Liver (tissue), 9 donors: ENCODE data around the gene MEGF11. TPM values are rescaled to one million over a fixed set of nuclear protein-coding genes. Genes with fewer than 3 reads are reported as not detected.

Experiments used
- DNase-seq: peaks from one replicate; pipeline ENCODE4 v3.0.0-alpha.2; 2017; ENCODE audit warnings: low spot score
- H3K27ac ChIP-seq, 2 donors: one replicate each; pipeline ENCODE4 v1.7.0; 2013; ENCODE audit warnings: inconsistent platforms in 2 of 2, low read length in 2 of 2, control low read depth in 1 of 2, low read depth in 1 of 2, mild to moderate bottlenecking in 1 of 2
- H3K27me3 ChIP-seq, 4 donors: one replicate each; pipeline versions ENCODE4 v1.6.1 to v1.7.0; 2013; ENCODE audit warnings: low read length in 3 of 4, inconsistent platforms in 1 of 4, mild to moderate bottlenecking in 1 of 4, moderate library complexity in 1 of 4; ENCODE audit not compliant: control insufficient read depth in 4 of 4, insufficient read depth in 4 of 4
- H3K36me3 ChIP-seq, 4 donors: one replicate each; pipeline versions ENCODE4 v1.6.1 to v1.7.0; 2013; ENCODE audit warnings: low read length in 3 of 4, mild to moderate bottlenecking in 3 of 4, low read depth in 1 of 4, moderate library complexity in 1 of 4; ENCODE audit not compliant: control insufficient read depth in 4 of 4, insufficient read depth in 3 of 4
- H3K4me1 ChIP-seq, 4 donors: one replicate each; pipeline versions ENCODE4 v1.6.1 to v1.7.0; 2013; ENCODE audit warnings: low read length in 3 of 4, mild to moderate bottlenecking in 3 of 4, moderate library complexity in 1 of 4; ENCODE audit not compliant: control insufficient read depth in 4 of 4, insufficient read depth in 4 of 4
- H3K4me3 ChIP-seq, 3 donors: one replicate each; pipeline versions ENCODE4 v1.6.1 to v1.7.0; 2013; ENCODE audit warnings: low read length in 3 of 3, control low read depth in 1 of 3, low read depth in 1 of 3, mild to moderate bottlenecking in 1 of 3
- H3K9ac ChIP-seq, 2 donors: one replicate each; pipeline ENCODE4 v1.7.0; 2013; ENCODE audit warnings: low read length in 2 of 2, mild to moderate bottlenecking in 2 of 2, moderate library complexity in 2 of 2, control low read depth in 1 of 2, low read depth in 1 of 2
- H3K9me3 ChIP-seq, 4 donors: one replicate each; pipeline versions ENCODE4 v1.6.1 to v1.7.0; 2013; ENCODE audit warnings: low read length in 3 of 4; ENCODE audit not compliant: control insufficient read depth in 4 of 4
- CTCF ChIP-seq: fragments of 150-350 bp; IDR thresholded peaks from 2 replicates; pipeline ENCODE4 v1.5.1; 2017; ENCODE audit warnings: improper control_type of control experiment, low read depth, low read length; ENCODE audit not compliant: missing input control
- FOXA1 ChIP-seq: IDR thresholded peaks from 2 replicates; pipeline ENCODE4 v1.6.1; 2016; ENCODE audit warnings: antibody characterized with exemption
- GABPA ChIP-seq, 2 donors: IDR thresholded peaks in 1 of 2; conservative IDR thresholded peaks in 1 of 2; 2 replicates each; pipeline ENCODE4 v1.6.1; 2016; ENCODE audit warnings: antibody characterized with exemption in 2 of 2, mild to moderate bottlenecking in 1 of 2, moderate library complexity in 1 of 2
- HNF4A ChIP-seq, 2 donors: conservative IDR thresholded peaks; 2 replicates each; pipeline ENCODE4 v1.6.1; 2016; ENCODE audit warnings: antibody characterized with exemption in 2 of 2, mild to moderate bottlenecking in 2 of 2
- NR2F2 ChIP-seq: IDR thresholded peaks from 2 replicates; pipeline ENCODE4 v1.6.1; 2016; ENCODE audit warnings: antibody characterized with exemption
- RAD21 ChIP-seq, 2 donors: IDR thresholded peaks; 2 replicates each; pipeline ENCODE4 v1.6.1; 2016; ENCODE audit warnings: antibody characterized with exemption in 2 of 2, mild to moderate bottlenecking in 2 of 2
- RXRA ChIP-seq, 2 donors: IDR thresholded peaks; 2 replicates each; pipeline ENCODE4 v1.6.1; 2017 to 2018; ENCODE audit warnings: antibody characterized with exemption in 2 of 2, mild to moderate bottlenecking in 1 of 2
- SP1 ChIP-seq: IDR thresholded peaks from 2 replicates; pipeline ENCODE4 v1.6.1; 2018; ENCODE audit warnings: antibody characterized with exemption, mild to moderate bottlenecking
- WGBS: extraction: QIAGEN DNeasy Blood & Tissue Kit; methylation state at CpG from one replicate; pipeline ENCODE4 v1.1.7; 2013; 5-methylcytosine and 5-hydroxymethylcytosine counted together
- polyA plus RNA-seq, 2 donors: library from polyadenylated mRNA; stranded (reverse) in 1 of 2; unstranded in 1 of 2; fragments of 200-250 nt in 1 of 2; fragments of >200 nt in 1 of 2; fragmentation: Nextera tagmentation in 1 of 2; extraction: Ambion mirVana in 1 of 2; gene quantifications; one replicate each; pipeline versions ENCODE4 v1.2.1 to v1.2.3, GENCODE V29; 2013 to 2015
- total RNA-seq, 2 donors: library from RNA; depleted of rRNA; stranded (reverse); fragments of >200 nt; gene quantifications; one replicate each; pipeline ENCODE4 v1.2.3, GENCODE V29; 2014
- TF ChIP-seq, protein P1 (sequence below): IDR thresholded peaks from 2 replicates; pipeline ENCODE4 v1.6.1; 2016; ENCODE audit warnings: antibody characterized with exemption
- TF ChIP-seq, protein P2 (sequence below): IDR thresholded peaks from 2 replicates; pipeline ENCODE4 v1.6.1; 2016; ENCODE audit warnings: antibody characterized with exemption, mild to moderate bottlenecking
- donor health status: healthy.
- donor health status: healthy.
- donor health status: healthy.
- donor health status: healthy.
- donor health status: healthy.

Gene MEGF11
- total and polyA plus RNA-seq, 4 donors: under 0.01 to 0.51 (median 0.03) TPM; not detected in 1

GRCh38 chr15:65907661-65908060 is 345.9 kb downstream of the MEGF11 start:
- peaks cover 0 to 23% (median 4%) of the 10 kb centered on the region in 4 donors for H3K36me3 ChIP-seq
- no peak for TF ChIP-seq SP1
- no peak for TF ChIP-seq NR2F2
- no peak for TF ChIP-seq RXRA (IDR thresholded peaks at IDR 0.05)
- no peak for DNase-seq
- no peak overlapping the region for H3K9ac ChIP-seq
- no peak overlapping the region for H3K27ac ChIP-seq
- no peak overlapping the region for H3K4me3 ChIP-seq
- no peaks in the 10 kb centered on the region for H3K9me3 ChIP-seq
- H3K27me3 ChIP-seq: no peaks in the 10 kb centered on the region
- WGBS: 98% methylated on average over 3 of the region's 3 CpGs
- no peaks in the 10 kb centered on the region for H3K4me1 ChIP-seq

DNA sequence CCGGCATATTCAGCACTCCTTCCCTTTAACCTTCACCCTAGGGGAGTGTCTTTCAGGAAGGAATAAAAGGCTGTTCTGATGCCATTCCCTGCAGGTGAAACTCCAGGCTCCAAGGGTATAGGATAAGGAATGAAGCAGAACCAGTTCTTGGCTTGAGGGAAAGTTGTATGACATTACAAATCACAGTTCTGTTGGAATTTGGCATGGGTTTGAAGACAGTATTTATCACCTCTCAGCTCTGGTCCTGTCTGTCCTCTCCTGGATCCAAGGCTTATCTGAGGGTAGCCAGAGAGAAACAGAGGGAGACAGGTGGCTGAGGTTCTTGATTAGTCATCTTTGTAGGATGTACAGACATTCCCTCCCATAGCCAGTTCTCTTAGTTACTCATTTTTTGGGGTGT is 347.2 kb downstream of the MEGF11 start:
- Histone ChIP-seq H3K27me3 (no peaks in the 10 kb centered on the region), H3K27ac (no peak overlapping the region), H3K36me3 (peaks cover 0 to 23% (median 5%) of the 10 kb centered on the region in 4 donors), H3K9me3 (no peaks in the 10 kb centered on the region), H3K9ac (no peak overlapping the region), H3K4me3 (no peak overlapping the region), H3K4me1 (no peaks in the 10 kb centered on the region)
- 86% methylated on average over 1 of the region's 1 CpG for WGBS
- TF ChIP-seq RAD21 (IDR thresholded peaks at IDR 0.05) (no peak), FOXA1 (no peak), HNF4A (conservative IDR thresholded peaks at IDR 0.05) (no peak)
- DNase-seq: no peak

GRCh38 chr15:65904301-65904700 is 349.2 kb downstream of the MEGF11 start:
- Histone ChIP-seq H3K9me3 (no peaks in the 10 kb centered on the region), H3K9ac (no peak overlapping the region), H3K27me3 (no peaks in the 10 kb centered on the region), H3K4me1 (no peaks in the 10 kb centered on the region), H3K36me3 (peaks cover 0 to 14% (median 10%) of the 10 kb centered on the region in 4 donors), H3K4me3 (no peak overlapping the region), H3K27ac (no peak overlapping the region)
- no peak for DNase-seq
- TF ChIP-seq, protein P1, sequence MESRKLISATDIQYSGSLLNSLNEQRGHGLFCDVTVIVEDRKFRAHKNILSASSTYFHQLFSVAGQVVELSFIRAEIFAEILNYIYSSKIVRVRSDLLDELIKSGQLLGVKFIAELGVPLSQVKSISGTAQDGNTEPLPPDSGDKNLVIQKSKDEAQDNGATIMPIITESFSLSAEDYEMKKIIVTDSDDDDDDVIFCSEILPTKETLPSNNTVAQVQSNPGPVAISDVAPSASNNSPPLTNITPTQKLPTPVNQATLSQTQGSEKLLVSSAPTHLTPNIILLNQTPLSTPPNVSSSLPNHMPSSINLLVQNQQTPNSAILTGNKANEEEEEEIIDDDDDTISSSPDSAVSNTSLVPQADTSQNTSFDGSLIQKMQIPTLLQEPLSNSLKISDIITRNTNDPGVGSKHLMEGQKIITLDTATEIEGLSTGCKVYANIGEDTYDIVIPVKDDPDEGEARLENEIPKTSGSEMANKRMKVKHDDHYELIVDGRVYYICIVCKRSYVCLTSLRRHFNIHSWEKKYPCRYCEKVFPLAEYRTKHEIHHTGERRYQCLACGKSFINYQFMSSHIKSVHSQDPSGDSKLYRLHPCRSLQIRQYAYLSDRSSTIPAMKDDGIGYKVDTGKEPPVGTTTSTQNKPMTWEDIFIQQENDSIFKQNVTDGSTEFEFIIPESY: no peak
- TF ChIP-seq CTCF (no peak), RAD21 (IDR thresholded peaks at IDR 0.05) (no peak), GABPA (IDR thresholded peaks at IDR 0.05 in 1 of 2, conservative IDR thresholded peaks at IDR 0.05 in 1 of 2) (no peak)
- TF ChIP-seq, protein P2, sequence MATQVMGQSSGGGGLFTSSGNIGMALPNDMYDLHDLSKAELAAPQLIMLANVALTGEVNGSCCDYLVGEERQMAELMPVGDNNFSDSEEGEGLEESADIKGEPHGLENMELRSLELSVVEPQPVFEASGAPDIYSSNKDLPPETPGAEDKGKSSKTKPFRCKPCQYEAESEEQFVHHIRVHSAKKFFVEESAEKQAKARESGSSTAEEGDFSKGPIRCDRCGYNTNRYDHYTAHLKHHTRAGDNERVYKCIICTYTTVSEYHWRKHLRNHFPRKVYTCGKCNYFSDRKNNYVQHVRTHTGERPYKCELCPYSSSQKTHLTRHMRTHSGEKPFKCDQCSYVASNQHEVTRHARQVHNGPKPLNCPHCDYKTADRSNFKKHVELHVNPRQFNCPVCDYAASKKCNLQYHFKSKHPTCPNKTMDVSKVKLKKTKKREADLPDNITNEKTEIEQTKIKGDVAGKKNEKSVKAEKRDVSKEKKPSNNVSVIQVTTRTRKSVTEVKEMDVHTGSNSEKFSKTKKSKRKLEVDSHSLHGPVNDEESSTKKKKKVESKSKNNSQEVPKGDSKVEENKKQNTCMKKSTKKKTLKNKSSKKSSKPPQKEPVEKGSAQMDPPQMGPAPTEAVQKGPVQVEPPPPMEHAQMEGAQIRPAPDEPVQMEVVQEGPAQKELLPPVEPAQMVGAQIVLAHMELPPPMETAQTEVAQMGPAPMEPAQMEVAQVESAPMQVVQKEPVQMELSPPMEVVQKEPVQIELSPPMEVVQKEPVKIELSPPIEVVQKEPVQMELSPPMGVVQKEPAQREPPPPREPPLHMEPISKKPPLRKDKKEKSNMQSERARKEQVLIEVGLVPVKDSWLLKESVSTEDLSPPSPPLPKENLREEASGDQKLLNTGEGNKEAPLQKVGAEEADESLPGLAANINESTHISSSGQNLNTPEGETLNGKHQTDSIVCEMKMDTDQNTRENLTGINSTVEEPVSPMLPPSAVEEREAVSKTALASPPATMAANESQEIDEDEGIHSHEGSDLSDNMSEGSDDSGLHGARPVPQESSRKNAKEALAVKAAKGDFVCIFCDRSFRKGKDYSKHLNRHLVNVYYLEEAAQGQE: no peak
- 77% methylated on average over 4 of the region's 4 CpGs for WGBS
